Upper lobe of left lung (tissue), 6 donors: ENCODE results near the gene SH3GLB2. TPM values are rescaled to one million over a fixed set of nuclear protein-coding genes. Genes with fewer than 3 reads are reported as not detected.
A peak's percentile ranks its signal among the peaks of the same experiment; 100 is the strongest.

Experiments
- ATAC-seq, 2 donors: fragments of 200-7000 bp; cut with Tn5 transposase; one replicate each; pipeline ENCODE4 v1.9.1; 2022; ENCODE audit warnings: mild to moderate bottlenecking in 2 of 2, moderate library complexity in 2 of 2; ENCODE audit not compliant: low FRiP score in 2 of 2
- DNase-seq, 2 donors: peaks; one replicate each; pipeline ENCODE4 v3.0.0-alpha.2; 2019 to 2020
- H3K27ac ChIP-seq, 4 donors: fragments of 200-600 bp; sonication (generic); one replicate each; pipeline ENCODE4 v1.5.1; 2016 to 2019
- H3K27me3 ChIP-seq, 4 donors: fragments of 200-600 bp; sonication (generic); one replicate each; pipeline ENCODE4 v1.5.1; 2017 to 2019
- H3K36me3 ChIP-seq, 4 donors: fragments of 200-600 bp; sonication (generic); one replicate each; pipeline ENCODE4 v1.5.1; 2016 to 2019
- H3K4me1 ChIP-seq, 4 donors: fragments of 200-600 bp; sonication (generic); one replicate each; pipeline ENCODE4 v1.5.1; 2018 to 2019
- H3K4me3 ChIP-seq, 4 donors: fragments of 200-600 bp; sonication (generic); one replicate each; pipeline ENCODE4 v1.5.1; 2017 to 2019; ENCODE audit warnings: mild to moderate bottlenecking in 2 of 4, moderate library complexity in 1 of 4
- H3K9me3 ChIP-seq, 4 donors: fragments of 200-600 bp; sonication (generic); one replicate each; pipeline ENCODE4 v1.5.1; 2018 to 2019
- CTCF ChIP-seq, 6 experiments: fragments of 450-650 bp in 4 of 6; fragments of 200-600 bp in 2 of 6; sonication (generic) in 2 of 6; IDR thresholded peaks; one replicate each; pipeline ENCODE4 v1.5.1; 2016 to 2019; ENCODE audit warnings: antibody characterized with exemption in 6 of 6
- EP300 ChIP-seq, 4 donors: sonication (generic); formaldehyde crosslinking; IDR thresholded peaks; one replicate each; pipeline ENCODE4 v1.5.1; 2017; ENCODE audit warnings: antibody characterized with exemption in 4 of 4, control low read depth in 2 of 4
- POLR2A ChIP-seq, 4 donors: fragments of 450-650 bp; IDR thresholded peaks; one replicate each; pipeline ENCODE4 v1.5.1; 2016 to 2017; ENCODE audit warnings: antibody characterized with exemption in 4 of 4, mild to moderate bottlenecking in 2 of 4
- POLR2AphosphoS5 ChIP-seq, 2 donors: sonication (generic); formaldehyde crosslinking; IDR thresholded peaks; one replicate each; pipeline ENCODE4 v1.5.1; 2017; ENCODE audit warnings: antibody characterized with exemption in 2 of 2
- WGBS, 2 donors: methylation state at CpG; one replicate each; pipeline ENCODE4 v1.1.5; 2017 to 2018; 5-methylcytosine and 5-hydroxymethylcytosine counted together
- total RNA-seq, 6 donors: library from RNA; depleted of rRNA in 4 of 6; stranded (reverse); fragments of >200 nt in 4 of 6; gene quantifications; one replicate each; pipeline versions ENCODE4 v1.1.0 to v1.2.1, GENCODE V29; 2016 to 2021
- donor health status: DM: no; HTN: no; CAD: no; lungs with moderate emphysema.
- donor health status: DM: no; HTN: yes; CAD: no; lungs with severe emphysema.

SH3GLB2 gene
- total RNA-seq, 6 donors from 2014 or later: 69.6 to 202 (median 94.1) TPM

- WGBS, 2 donors: 87 to 89% methylated on average over 15 to 21 of the region's 21 CpGs
- Histone ChIP-seq H3K4me1 (no peaks in the 10 kb centered on the region), H3K36me3 (peaks cover 10 to 80% (median 52%) of the 10 kb centered on the region in 4 donors), H3K9me3 (no peaks in the 10 kb centered on the region), H3K4me3 (no peak overlapping the region), H3K27ac (no peak overlapping the region), H3K27me3 (no peaks in the 10 kb centered on the region)
- DNase-seq (no peak), ATAC-seq (peak in 1 of 2 donors; percentile 21)
- TF ChIP-seq CTCF (IDR thresholded peaks at IDR 0.05) (no peak), POLR2A (IDR thresholded peaks at IDR 0.05) (no peak), POLR2AphosphoS5 (IDR thresholded peaks at IDR 0.05) (no peak), EP300 (IDR thresholded peaks at IDR 0.05) (no peak)
These were observed 31.0 kb upstream of the SH3GLB2 start for GRCh38 chr9:129058965-129059795.

GRCh38 chr9:129054163-129054851 lies 26.2 kb upstream of the SH3GLB2 start:
- H3K27me3 ChIP-seq: no peaks in the 10 kb centered on the region
- no peak for TF ChIP-seq CTCF (IDR thresholded peaks at IDR 0.05)
- no peak for TF ChIP-seq POLR2AphosphoS5 (IDR thresholded peaks at IDR 0.05)
- no peak for TF ChIP-seq POLR2A (IDR thresholded peaks at IDR 0.05)
- TF ChIP-seq EP300 (IDR thresholded peaks at IDR 0.05): no peak
- ATAC-seq: no peak
- H3K9me3 ChIP-seq: no peaks in the 10 kb centered on the region
- no peak for DNase-seq
- peaks cover 13 to 75% (median 31%) of the 10 kb centered on the region in 4 donors for H3K36me3 ChIP-seq
- 89 to 96% methylated on average over 5 of the region's 5 CpGs for WGBS, 2 donors
- H3K4me1 ChIP-seq: no peaks in the 10 kb centered on the region
- H3K27ac ChIP-seq: no peak overlapping the region
- H3K4me3 ChIP-seq: no peak overlapping the region

- no peak overlapping the region for H3K4me3 ChIP-seq
- DNase-seq (no peak), ATAC-seq (no peak)
- H3K4me1 ChIP-seq: no peaks in the 10 kb centered on the region
- H3K27ac ChIP-seq: peak overlapping the region in 1 of 4 donors; percentile 10
- H3K36me3 ChIP-seq: peaks cover 20 to 79% (median 39%) of the 10 kb centered on the region in 4 donors
- TF ChIP-seq POLR2AphosphoS5 (IDR thresholded peaks at IDR 0.05): no peak
- no peak for TF ChIP-seq EP300 (IDR thresholded peaks at IDR 0.05)
- no peak for TF ChIP-seq CTCF (IDR thresholded peaks at IDR 0.05)
- no peak for TF ChIP-seq POLR2A (IDR thresholded peaks at IDR 0.05)
- H3K9me3 ChIP-seq: no peaks in the 10 kb centered on the region
- 81 to 93% methylated on average over 6 of the region's 6 CpGs for WGBS, 2 donors
- H3K27me3 ChIP-seq: no peaks in the 10 kb centered on the region
These were observed 24.9 kb upstream of the SH3GLB2 start for GRCh38 chr9:129053020-129053419.

GRCh38 chr9:129052592-129052991 lies 24.5 kb upstream of the SH3GLB2 start:
- peak; percentile 58 to 92 for ATAC-seq
- H3K36me3 ChIP-seq: peaks cover 21 to 83% (median 43%) of the 10 kb centered on the region in 4 donors

More at GRCh38 chr9:129052592-129052991, 24.5 kb upstream of the SH3GLB2 start:
- DNase-seq: peak in 1 of 2 donors; percentile 86
- WGBS, 2 donors: 73 to 74% methylated on average over 8 of the region's 8 CpGs
- Histone ChIP-seq H3K9me3 (no peaks in the 10 kb centered on the region), H3K27me3 (no peaks in the 10 kb centered on the region), H3K4me1 (no peaks in the 10 kb centered on the region), H3K4me3 (no peak overlapping the region), H3K27ac (no peak overlapping the region)
- TF ChIP-seq POLR2AphosphoS5 (IDR thresholded peaks at IDR 0.05) (peak in 1 of 2 donors; percentile 37), CTCF (IDR thresholded peaks at IDR 0.05) (no peak)
